ENCODE results near the gene EFCC1. TPM values are rescaled to one million over a fixed set of nuclear protein-coding genes. Genes with fewer than 3 reads are reported as not detected.

Gene EFCC1
- total RNA-seq, 2 experiments from 2014 or later: 0.14 to 0.23 TPM

- no peak for DNase-seq
- Mint-ChIP-seq H3K36me3 (peaks cover 1% of the 10 kb centered on the region), H3K27ac (no peak overlapping the region), H3K9me3 (no peaks in the 10 kb centered on the region), H3K4me1 (peaks cover 30% of the 10 kb centered on the region), H3K27me3 (peaks cover 38% of the 10 kb centered on the region), H3K4me3 (no peak overlapping the region)
- POLR2A ChIA-PET: interaction anchor here (0.9 to 3.0 kb wide), 3 partner anchors 18 to 317 kb away, joined by 3 to 12 read pairs (median 6); no protein-coding TSS in a partner anchor
- no peak for ATAC-seq (ENCODE audit: low read depth)
Measured at GRCh38 chr3:128998561-128998960, 2.5 kb upstream of the EFCC1 start.

GRCh38 chr3:128999102-128999501 is 2.0 kb upstream of the EFCC1 start:
- ATAC-seq (ENCODE audit: low read depth) (no peak), DNase-seq (no peak)
- POLR2A ChIA-PET: interaction anchor here (1.9 to 3.0 kb wide), 2 partner anchors 17 to 28 kb away, joined by 6 to 12 read pairs; no protein-coding TSS in a partner anchor
- H3K27me3 Mint-ChIP-seq: peaks cover 38% of the 10 kb centered on the region
- peaks cover 1% of the 10 kb centered on the region for H3K36me3 Mint-ChIP-seq
- H3K4me3 Mint-ChIP-seq: no peak overlapping the region
- peaks cover 30% of the 10 kb centered on the region for H3K4me1 Mint-ChIP-seq
- no peaks in the 10 kb centered on the region for H3K9me3 Mint-ChIP-seq
- H3K27ac Mint-ChIP-seq: no peak overlapping the region

DNA sequence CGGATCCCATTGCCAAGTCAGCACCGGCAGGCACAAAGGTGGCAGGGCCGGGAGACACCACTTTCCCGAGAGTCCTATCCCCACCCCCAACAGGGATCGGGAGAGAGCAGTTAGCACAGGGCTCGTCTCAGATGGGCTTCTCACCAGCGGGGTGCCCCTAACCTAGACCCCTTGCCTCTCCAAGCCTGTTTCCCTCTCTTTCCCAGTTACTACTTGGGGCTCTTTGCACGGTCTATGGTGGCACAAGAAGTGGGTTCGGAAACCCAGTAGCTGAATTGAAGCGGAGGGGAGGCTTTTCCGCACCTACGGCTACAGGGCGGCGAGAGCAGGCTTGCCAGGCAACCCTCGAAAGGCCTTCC is 383 bp upstream of the EFCC1 start:
- POLR2A ChIA-PET: interaction anchor here (0.7 to 3.0 kb wide), 2 partner anchors 15 to 224 kb away, joined by 3 to 12 read pairs; no protein-coding TSS in a partner anchor
- Mint-ChIP-seq H3K9me3 (no peaks in the 10 kb centered on the region), H3K36me3 (peaks cover 1% of the 10 kb centered on the region), H3K4me3 (peak overlapping the region; percentile 30), H3K4me1 (peaks cover 33% of the 10 kb centered on the region), H3K27me3 (peaks cover 38% of the 10 kb centered on the region), H3K27ac (no peak overlapping the region)
- DNase-seq: no peak
- ATAC-seq (ENCODE audit: low read depth): no peak

DNA sequence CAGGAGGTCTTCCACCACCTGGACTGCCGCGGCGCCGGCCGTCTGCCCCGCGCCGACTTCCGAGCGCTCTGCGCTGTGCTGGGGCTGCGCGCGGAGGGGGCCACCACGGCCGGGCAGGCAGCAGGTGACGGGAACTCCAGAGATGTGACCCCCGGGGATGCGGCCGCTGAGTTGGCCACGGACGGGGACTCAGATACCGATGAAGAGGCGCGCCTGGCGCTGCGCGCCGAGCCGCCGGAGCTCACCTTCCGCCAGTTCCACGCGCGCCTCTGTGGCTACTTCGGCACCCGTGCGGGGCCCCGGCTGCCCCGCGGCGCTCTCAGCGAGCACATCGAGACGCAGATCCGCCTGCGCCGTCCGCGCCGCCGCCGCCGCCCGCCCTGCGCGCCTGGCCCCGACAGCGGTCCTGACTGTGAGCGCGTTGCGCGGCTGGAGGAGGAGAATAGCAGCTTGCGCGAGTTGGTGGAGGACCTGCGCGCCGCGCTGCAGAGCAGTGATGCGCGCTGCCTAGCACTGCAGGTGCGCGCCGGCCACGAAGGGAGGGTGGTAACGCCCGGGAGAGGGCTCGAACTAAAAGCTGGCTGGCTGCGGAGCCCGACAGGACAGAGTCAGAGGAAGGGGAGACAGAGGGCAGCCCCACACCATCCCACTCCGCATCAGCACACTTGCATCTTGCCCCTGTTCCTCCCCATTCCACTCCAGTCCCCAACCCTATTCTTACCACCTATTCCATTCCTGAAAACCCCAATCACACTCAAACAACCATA is 885 bp downstream of the EFCC1 start:
- POLR2A ChIA-PET: interaction anchor here (0.9 to 7.2 kb wide), 2 partner anchors 15 to 118 kb away, joined by 3 to 53 read pairs; no protein-coding TSS in a partner anchor
- Mint-ChIP-seq H3K27ac (no peak overlapping the region), H3K4me1 (peaks cover 33% of the 10 kb centered on the region), H3K27me3 (peaks cover 38% of the 10 kb centered on the region), H3K9me3 (no peaks in the 10 kb centered on the region), H3K36me3 (peaks cover 1% of the 10 kb centered on the region), H3K4me3 (peak overlapping the region; percentile 71)
- DNase-seq (peak; percentile 66), ATAC-seq (ENCODE audit: low read depth) (peak; percentile 53)

GRCh38 chr3:129002573-129003569 is 1.8 kb downstream of the EFCC1 start:
- H3K9me3 Mint-ChIP-seq: no peaks in the 10 kb centered on the region
- H3K27ac Mint-ChIP-seq: peak overlapping the region; percentile 32
- peaks cover 39% of the 10 kb centered on the region for H3K27me3 Mint-ChIP-seq
- DNase-seq: peak; percentile 28
- POLR2A ChIA-PET: interaction anchor here (0.9 to 7.2 kb wide), 4 partner anchors 14 to 119 kb away, joined by 3 to 53 read pairs (median 3); partner anchors contain the start of gene RAB43
- peak overlapping the region; percentile 71 for H3K4me3 Mint-ChIP-seq
- no peak for ATAC-seq (ENCODE audit: low read depth)
- H3K36me3 Mint-ChIP-seq: peaks cover 1% of the 10 kb centered on the region
- peaks cover 33% of the 10 kb centered on the region for H3K4me1 Mint-ChIP-seq

GRCh38 chr3:129003578-129004112 is 2.5 kb downstream of the EFCC1 start:
- peaks cover 37% of the 10 kb centered on the region for H3K27me3 Mint-ChIP-seq

GRCh38 chr3:129004639-129005295 is 3.7 kb downstream of the EFCC1 start:
- H3K27me3 Mint-ChIP-seq: peaks cover 29% of the 10 kb centered on the region
- no peak overlapping the region for H3K4me3 Mint-ChIP-seq
- peak overlapping the region; percentile 76 for H3K27ac Mint-ChIP-seq
- POLR2A ChIA-PET: interaction anchor here (0.6 to 7.2 kb wide), 7 partner anchors 11 to 245 kb away, joined by 3 to 53 read pairs (median 5); partner anchors contain the start of genes CFAP92 and COPG1
- no peak for DNase-seq
- H3K36me3 Mint-ChIP-seq: peaks cover 1% of the 10 kb centered on the region
- no peaks in the 10 kb centered on the region for H3K9me3 Mint-ChIP-seq
- H3K4me1 Mint-ChIP-seq: peaks cover 26% of the 10 kb centered on the region
- ATAC-seq (ENCODE audit: low read depth): no peak

More at GRCh38 chr3:129003578-129004112, 2.5 kb downstream of the EFCC1 start:
- peaks cover 30% of the 10 kb centered on the region for H3K4me1 Mint-ChIP-seq
- peak overlapping the region; percentile 32 for H3K27ac Mint-ChIP-seq
- DNase-seq (peak; percentile 73), ATAC-seq (ENCODE audit: low read depth) (peak; percentile 70)
- peak overlapping the region; percentile 61 for H3K4me3 Mint-ChIP-seq
- H3K36me3 Mint-ChIP-seq: peaks cover 1% of the 10 kb centered on the region
- no peaks in the 10 kb centered on the region for H3K9me3 Mint-ChIP-seq
- POLR2A ChIA-PET: interaction anchor here (1.0 to 7.2 kb wide), 6 partner anchors 9 to 246 kb away, joined by 3 to 53 read pairs (median 6); partner anchors contain the start of genes CFAP92, COPG1 and RAB43

GRCh38 chr3:129005526-129006303 is 4.6 kb downstream of the EFCC1 start:
- peak; percentile 60 for ATAC-seq (ENCODE audit: low read depth)
- Mint-ChIP-seq H3K36me3 (peaks cover 1% of the 10 kb centered on the region), H3K4me3 (no peak overlapping the region), H3K27ac (peak overlapping the region; percentile 76), H3K27me3 (peaks cover 19% of the 10 kb centered on the region), H3K4me1 (peaks cover 26% of the 10 kb centered on the region), H3K9me3 (no peaks in the 10 kb centered on the region)
- POLR2A ChIA-PET: interaction anchor here (0.6 to 7.2 kb wide), 5 partner anchors 11 to 187 kb away, joined by 3 to 53 read pairs (median 5); partner anchors contain the start of gene CFAP92
- peak; percentile 38 for DNase-seq

DNA sequence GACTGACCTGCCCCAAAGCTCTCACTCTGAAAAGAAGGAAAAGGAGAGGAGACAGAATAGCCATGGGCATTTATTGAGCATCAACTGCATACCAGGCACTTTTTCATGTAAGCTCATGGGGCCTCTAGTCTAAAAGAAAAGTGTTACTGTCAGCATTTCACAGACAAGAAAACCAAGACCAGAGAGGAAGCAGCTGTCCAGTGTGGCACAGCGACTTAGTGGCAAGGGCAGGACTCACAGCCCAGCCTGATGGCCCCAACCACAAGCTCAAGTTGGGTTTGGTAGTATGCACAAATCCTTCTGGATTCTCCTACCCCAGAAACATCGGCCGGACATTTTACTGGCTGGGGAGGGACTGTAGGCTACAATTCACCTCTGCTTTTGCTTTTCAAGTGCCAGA is 5.8 kb downstream of the EFCC1 start:
- H3K9me3 Mint-ChIP-seq: no peaks in the 10 kb centered on the region
- peaks cover 26% of the 10 kb centered on the region for H3K4me1 Mint-ChIP-seq

DNA sequence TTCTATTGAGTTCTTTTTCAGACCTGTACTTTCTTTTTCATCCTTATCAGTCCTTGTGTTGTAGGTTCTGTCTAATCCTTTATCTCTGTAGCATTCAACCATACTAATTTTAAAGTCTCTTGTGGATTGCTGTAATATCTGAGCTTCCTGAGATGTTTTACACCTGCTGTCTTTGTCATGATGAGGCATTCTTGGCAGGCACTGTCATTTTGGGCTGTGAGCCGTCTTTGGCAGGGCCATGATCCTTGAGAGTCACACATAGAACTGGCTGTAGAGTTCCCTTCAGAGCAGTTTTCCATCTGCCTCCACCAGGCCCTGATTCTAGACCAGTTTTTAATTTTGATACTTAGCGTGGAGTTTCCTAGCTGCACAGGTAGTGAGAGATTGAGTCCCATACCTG is 6.7 kb downstream of the EFCC1 start:
- no peak for ATAC-seq (ENCODE audit: low read depth)
- H3K4me1 Mint-ChIP-seq: peaks cover 19% of the 10 kb centered on the region
- POLR2A ChIA-PET: interaction anchor here (4.5 to 7.2 kb wide), 2 partner anchors 9 to 19 kb away, joined by 18 to 53 read pairs; no protein-coding TSS in a partner anchor
- peaks cover 9% of the 10 kb centered on the region for H3K27me3 Mint-ChIP-seq
- H3K4me3 Mint-ChIP-seq: no peak overlapping the region
- H3K9me3 Mint-ChIP-seq: no peaks in the 10 kb centered on the region
- no peak for DNase-seq
- peaks cover 1% of the 10 kb centered on the region for H3K36me3 Mint-ChIP-seq
- no peak overlapping the region for H3K27ac Mint-ChIP-seq

More for the DNA sequence above, 5.8 kb downstream of the EFCC1 start:
- peaks cover 1% of the 10 kb centered on the region for H3K36me3 Mint-ChIP-seq
- DNase-seq: no peak
- H3K27me3 Mint-ChIP-seq: peaks cover 17% of the 10 kb centered on the region
- no peak overlapping the region for H3K27ac Mint-ChIP-seq
- H3K4me3 Mint-ChIP-seq: no peak overlapping the region
- POLR2A ChIA-PET: interaction anchor here (1.4 to 7.2 kb wide), 3 partner anchors 10 to 20 kb away, joined by 6 to 53 read pairs (median 18); partner anchors contain the start of gene CFAP92
- ATAC-seq (ENCODE audit: low read depth): no peak

DNA sequence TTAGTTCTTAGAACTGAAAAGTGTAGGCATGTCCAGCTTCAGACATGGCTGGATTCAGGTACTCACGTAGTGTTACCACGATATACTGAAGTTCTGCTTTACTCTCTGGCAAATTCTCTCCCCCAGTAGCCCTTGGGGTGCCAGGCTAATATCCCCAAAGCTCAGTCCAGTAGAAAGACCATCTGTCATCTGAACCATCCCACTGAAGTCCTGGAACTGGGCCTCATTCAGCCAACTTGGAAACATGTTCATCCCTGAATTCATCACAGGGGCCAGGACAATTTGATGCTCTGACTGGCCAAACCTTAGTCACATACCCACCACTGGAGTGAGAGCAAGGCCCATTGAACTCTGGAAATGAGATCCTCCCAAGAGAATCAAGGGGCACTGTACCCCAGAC is 8.2 kb downstream of the EFCC1 start:
- H3K27me3 Mint-ChIP-seq: peaks cover 2% of the 10 kb centered on the region
- no peak for DNase-seq
- no peak for ATAC-seq (ENCODE audit: low read depth)
- no peak overlapping the region for H3K27ac Mint-ChIP-seq
- no peaks in the 10 kb centered on the region for H3K36me3 Mint-ChIP-seq
- H3K9me3 Mint-ChIP-seq: no peaks in the 10 kb centered on the region
- peaks cover 15% of the 10 kb centered on the region for H3K4me1 Mint-ChIP-seq
- POLR2A ChIA-PET: no interaction called here
- no peak overlapping the region for H3K4me3 Mint-ChIP-seq
